WTC11 (cell line): ENCODE results near the gene TC2N. TPM values are rescaled to one million over a fixed set of nuclear protein-coding genes. Genes with fewer than 3 reads are reported as not detected.
"Not testable (repeated sequence)": the region's sequence is repeated elsewhere in the genome, so short reads cannot be mapped to it uniquely, and the experiment has no call there.

Experiments
- ATAC-seq: fragments of 200-7000 bp; cut with Tn5 transposase; 2 replicates; pipeline ENCODE4 v1.10.0; 2021; ENCODE audit warnings: mild to moderate bottlenecking, moderate library complexity
- CTCF ChIA-PET: fragments of 300-600 bp; sonication (Branson Sonifier 250); formaldehyde crosslinking; loops from one replicate; lab custom pipeline; 2021; ENCODE audit warnings: antibody characterized with exemption; lab: Charles Lee
- POLR2A ChIA-PET: fragments of 350-600 bp; sonication (Branson Sonifier 250); formaldehyde crosslinking; loops from one replicate; lab custom pipeline; 2021; ENCODE audit warnings: antibody characterized with exemption; lab: Charles Lee
- DNase-seq: peaks from one replicate; pipeline ENCODE4 v3.0.0; 2021; ENCODE audit warnings: low spot score
- H3K27ac Mint-ChIP-seq: 2 replicates; pipeline ENCODE4 v1.8.0; 2021; ENCODE audit warnings: mixed read lengths
- H3K27me3 Mint-ChIP-seq: 2 replicates; pipeline ENCODE4 v1.8.0; 2021; ENCODE audit warnings: low read depth, mild to moderate bottlenecking, moderate library complexity, mixed read lengths
- H3K36me3 Mint-ChIP-seq: 2 replicates; pipeline ENCODE4 v1.8.0; 2021; ENCODE audit warnings: mixed read lengths
- H3K4me1 Mint-ChIP-seq: 2 replicates; pipeline ENCODE4 v1.8.0; 2022; ENCODE audit warnings: mixed read lengths
- H3K4me3 Mint-ChIP-seq: 2 replicates; pipeline ENCODE4 v1.8.0; 2021; ENCODE audit warnings: mild to moderate bottlenecking, moderate library complexity, mixed read lengths
- H3K9me3 Mint-ChIP-seq: 2 replicates; pipeline ENCODE4 v1.8.0; 2021; ENCODE audit warnings: mixed read lengths
- ATF2 ChIP-seq: sonication (generic); formaldehyde crosslinking; IDR thresholded peaks from 2 replicates; pipeline ENCODE4 v1.8.1; 2022; ENCODE audit warnings: low read depth, missing genetic modification reagents, borderline replicate concordance
- ATF6 ChIP-seq: sonication (generic); formaldehyde crosslinking; IDR thresholded peaks from 2 replicates; pipeline ENCODE4 v1.8.1; 2023; ENCODE audit warnings: mild to moderate bottlenecking, missing genetic modification reagents
- CDX4 ChIP-seq: fragments of 250-450 bp; sonication (Bioruptor Pico); IDR thresholded peaks from 2 replicates; pipeline ENCODE4 v1.9.0; 2021; ENCODE audit warnings: moderate library complexity, mild to moderate bottlenecking, inconsistent platforms, borderline replicate concordance
- ELF4 ChIP-seq: sonication (generic); formaldehyde crosslinking; IDR thresholded peaks from 2 replicates; pipeline ENCODE4 v1.8.1; 2022; ENCODE audit warnings: low read depth, mild to moderate bottlenecking, moderate library complexity, missing genetic modification reagents
- ERG ChIP-seq: fragments of 250-450 bp; sonication (Bioruptor Pico); IDR thresholded peaks from 2 replicates; pipeline ENCODE4 v1.8.0; 2021; ENCODE audit warnings: mild to moderate bottlenecking
- FOXJ3 ChIP-seq: sonication (generic); formaldehyde crosslinking; IDR thresholded peaks from 2 replicates; pipeline ENCODE4 v1.9.0; 2021; ENCODE audit warnings: missing genetic modification reagents, mild to moderate bottlenecking, borderline replicate concordance
- GABPB1 ChIP-seq: sonication (generic); formaldehyde crosslinking; IDR thresholded peaks from 2 replicates; pipeline ENCODE4 v1.8.1; 2023; ENCODE audit warnings: mild to moderate bottlenecking, missing genetic modification reagents
- HMGA2 ChIP-seq: fragments of 250-450 bp; sonication (Bioruptor Pico); IDR thresholded peaks from 2 replicates; pipeline ENCODE4 v1.4.0; 2021; ENCODE audit warnings: mild to moderate bottlenecking, moderate library complexity
- NR2C2 ChIP-seq: sonication (generic); formaldehyde crosslinking; IDR thresholded peaks from 2 replicates; pipeline ENCODE4 v1.8.0; 2022; ENCODE audit warnings: mild to moderate bottlenecking, missing genetic modification reagents
- NR3C1 ChIP-seq: sonication (generic); formaldehyde crosslinking; conservative IDR thresholded peaks from 2 replicates; pipeline ENCODE4 v1.8.1; 2023; ENCODE audit warnings: low read depth, mild to moderate bottlenecking, missing genetic modification reagents
- OVOL2 ChIP-seq: fragments of 250-450 bp; sonication (Bioruptor Pico); IDR thresholded peaks from 2 replicates; pipeline ENCODE4 v1.9.0; 2021; ENCODE audit warnings: mild to moderate bottlenecking, borderline replicate concordance
- PRRX2 ChIP-seq: fragments of 250-450 bp; sonication (Bioruptor Pico); IDR thresholded peaks from 2 replicates; pipeline ENCODE4 v1.8.0; 2021; ENCODE audit warnings: mild to moderate bottlenecking
- TEAD1 ChIP-seq: sonication (generic); formaldehyde crosslinking; IDR thresholded peaks from 2 replicates; pipeline ENCODE4 v1.8.0; 2022; ENCODE audit warnings: mild to moderate bottlenecking, missing genetic modification reagents
- ZNF138 ChIP-seq: sonication (generic); formaldehyde crosslinking; conservative IDR thresholded peaks from 2 replicates; pipeline ENCODE4 v1.8.1; 2022; ENCODE audit warnings: mild to moderate bottlenecking, moderate library complexity, missing genetic modification reagents
- ZNF232 ChIP-seq: sonication (generic); formaldehyde crosslinking; IDR thresholded peaks from 2 replicates; pipeline ENCODE4 v1.8.0; 2022; ENCODE audit warnings: mild to moderate bottlenecking, missing genetic modification reagents
- ZNF396 ChIP-seq: fragments of 250-450 bp; sonication (Bioruptor Pico); IDR thresholded peaks from 2 replicates; pipeline ENCODE4 v1.8.0; 2021; ENCODE audit warnings: mild to moderate bottlenecking, moderate library complexity, borderline replicate concordance
- ZNF416 ChIP-seq: fragments of 250-450 bp; sonication (Bioruptor Pico); IDR thresholded peaks from 2 replicates; pipeline ENCODE4 v1.9.0; 2021; ENCODE audit warnings: mild to moderate bottlenecking, inconsistent platforms
- total RNA-seq: library from RNA; stranded (reverse); gene quantifications from 3 replicates; pipeline ENCODE4 v1.2.3, GENCODE V29; 2021

TC2N gene
- total RNA-seq, 1 experiment from 2014 or later = 33.0 TPM

- no peaks in the 10 kb centered on the region; the same call in 1 of the 2 replicates for H3K27me3 Mint-ChIP-seq
- CTCF ChIA-PET = interaction anchor here (1.3 kb wide), 1 partner anchor 13 kb away, joined by 3 read pairs; no protein-coding TSS in a partner anchor
- no peak overlapping the region for H3K27ac Mint-ChIP-seq
- POLR2A ChIA-PET = no interaction called here
- H3K36me3 Mint-ChIP-seq = no peaks in the 10 kb centered on the region
- H3K4me1 Mint-ChIP-seq = peaks cover 5% of the 10 kb centered on the region; the same call in 1 of the 2 replicates
- no peak for ATAC-seq
- no peaks in the 10 kb centered on the region for H3K9me3 Mint-ChIP-seq
- DNase-seq = no peak
- TF ChIP-seq ERG (CRISPR knock-in tag) (no peak), ZNF396 (no peak), ATF6 (no peak), TEAD1 (CRISPR knock-in tag) (no peak), GABPB1 (no peak), ZNF416 (CRISPR knock-in tag) (no peak), CDX4 (CRISPR knock-in tag) (no peak)
- H3K4me3 Mint-ChIP-seq = no peak overlapping the region
These were observed 21.7 kb downstream of the TC2N start for GRCh38 chr14:91845652-91846051.

GRCh38 chr14:91845056-91845455 is 22.3 kb downstream of the TC2N start:
- POLR2A ChIA-PET, ATAC-seq, H3K9me3 Mint-ChIP-seq, H3K27me3 Mint-ChIP-seq, H3K27ac Mint-ChIP-seq, H3K4me3 Mint-ChIP-seq, H3K36me3 Mint-ChIP-seq, DNase-seq, H3K4me1 Mint-ChIP-seq: not testable (repeated sequence)
- CTCF ChIA-PET = interaction anchor here (0.6 to 1.3 kb wide), 2 partner anchors 14 to 1986 kb away, joined by 3 to 4 read pairs; no protein-coding TSS in a partner anchor

GRCh38 chr14:91844029-91844428 is 23.3 kb downstream of the TC2N start:
- Mint-ChIP-seq H3K27me3 (no peaks in the 10 kb centered on the region; the same call in 1 of the 2 replicates), H3K27ac (no peak overlapping the region), H3K36me3 (no peaks in the 10 kb centered on the region), H3K4me1 (peaks cover 5% of the 10 kb centered on the region; the same call in 1 of the 2 replicates), H3K9me3 (no peaks in the 10 kb centered on the region), H3K4me3 (no peak overlapping the region)
- no peak for ATAC-seq
- TF ChIP-seq NR3C1 = no peak
- TF ChIP-seq FOXJ3 (CRISPR knock-in tag) = no peak
- TF ChIP-seq ZNF138 = no peak
- TF ChIP-seq OVOL2 (CRISPR knock-in tag) = no peak
- TF ChIP-seq HMGA2 (CRISPR knock-in tag) = no peak
- TF ChIP-seq ZNF232 = no peak
- TF ChIP-seq PRRX2 (CRISPR knock-in tag) = no peak
- TF ChIP-seq ATF2 (CRISPR knock-in tag) = no peak
- no peak for TF ChIP-seq ELF4 (CRISPR knock-in tag)
- TF ChIP-seq NR2C2 (CRISPR knock-in tag) = no peak
- ChIA-PET POLR2A (no interaction called here), CTCF (no interaction called here)
- DNase-seq = no peak
